Stimulated activated CD8-positive, alpha-beta memory T cell treated with anti-CD3 and anti-CD28 coated beads, Interleukin-12 subunit alpha, Interleukin-12 subunit beta, amount 100 ng/mL, for 1 hour (primary cell): Measurements from ENCODE around the gene TK2.
"Not testable (repeated sequence)": the region's sequence is repeated elsewhere in the genome, so short reads cannot be mapped to it uniquely, and the experiment has no call there.

ENCODE experiments used
- DNase-seq: peaks from one replicate; pipeline ENCODE4 v3.0.0-alpha.2; 2020; ENCODE audit warnings: low read depth

Gene TK2

GRCh38 chr16:66519482-66520373 is 30.2 kb downstream of the TK2 start:
- no peak for DNase-seq

DNA sequence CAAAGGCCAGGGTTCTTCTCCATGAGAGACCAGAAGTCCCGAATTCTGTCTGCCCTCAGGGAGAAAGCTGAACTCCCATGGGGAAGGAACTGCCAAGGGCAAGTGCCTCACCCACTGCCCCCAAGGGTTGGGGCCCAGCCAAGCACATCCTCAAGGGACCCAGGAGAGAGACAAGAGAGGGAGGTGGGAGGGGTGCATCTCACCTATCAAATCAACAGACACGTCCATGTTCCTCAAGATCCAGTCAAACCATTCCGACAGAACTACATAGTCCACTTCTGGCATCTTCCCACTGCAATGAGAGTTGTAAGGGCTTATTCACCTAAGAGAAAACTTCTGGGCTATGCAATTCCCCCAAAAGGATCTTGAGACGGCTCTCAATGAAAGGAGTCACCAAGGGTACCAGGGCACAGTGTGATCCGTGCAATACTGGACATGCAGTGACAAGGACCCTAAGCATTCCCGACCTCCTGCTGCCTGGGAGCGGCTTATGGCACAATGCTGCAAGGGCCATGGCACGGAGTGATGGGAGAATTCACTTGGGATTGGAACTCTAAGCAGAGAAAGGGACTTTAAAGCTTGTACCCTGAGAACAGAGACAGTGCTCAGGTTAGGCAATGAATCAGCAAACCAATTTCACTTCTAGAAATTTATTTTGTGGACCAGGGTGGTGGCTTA is 32.2 kb downstream of the TK2 start:
- DNase-seq = no peak

DNA sequence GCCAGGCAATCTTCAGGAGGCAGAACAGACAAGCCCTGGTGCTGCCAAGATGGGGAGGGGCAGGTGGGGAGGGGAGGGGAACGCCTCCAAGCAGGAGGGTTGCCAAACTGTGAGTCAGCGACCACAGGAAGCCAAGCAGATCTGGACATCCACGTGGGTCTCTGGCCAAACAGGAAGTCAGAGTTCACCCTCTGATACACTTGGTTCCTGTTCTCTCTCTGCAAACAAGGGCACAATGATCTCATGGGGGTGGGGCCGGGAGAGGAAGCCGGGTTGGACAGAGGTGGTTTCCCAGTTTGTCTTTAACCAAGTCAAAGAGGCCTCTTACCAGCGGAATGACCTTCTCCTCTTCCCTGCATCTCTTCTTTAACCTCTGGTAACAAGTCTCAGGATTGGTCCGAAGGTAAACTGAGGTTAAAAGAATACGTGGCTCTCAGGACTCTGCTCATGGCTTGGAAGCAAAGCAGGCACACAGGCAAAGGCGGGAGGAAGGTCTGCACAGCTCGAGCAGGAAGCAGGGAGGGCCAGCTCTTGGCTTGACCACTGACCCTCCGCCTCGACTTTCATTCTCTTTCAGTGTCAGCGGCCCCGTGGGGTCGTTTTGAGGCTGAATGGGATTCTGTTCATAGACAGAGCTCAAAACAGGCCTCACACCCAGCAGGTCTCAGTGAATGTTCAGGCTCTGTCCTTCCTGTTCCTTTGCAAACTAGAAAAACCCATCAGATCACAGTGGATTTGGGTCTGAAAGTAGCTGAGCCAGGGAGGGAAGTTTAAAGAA is 32.9 kb downstream of the TK2 start:
- DNase-seq = peak; percentile 62

GRCh38 chr16:66516509-66516807 is 33.5 kb downstream of the TK2 start:
- no peak for DNase-seq

DNA sequence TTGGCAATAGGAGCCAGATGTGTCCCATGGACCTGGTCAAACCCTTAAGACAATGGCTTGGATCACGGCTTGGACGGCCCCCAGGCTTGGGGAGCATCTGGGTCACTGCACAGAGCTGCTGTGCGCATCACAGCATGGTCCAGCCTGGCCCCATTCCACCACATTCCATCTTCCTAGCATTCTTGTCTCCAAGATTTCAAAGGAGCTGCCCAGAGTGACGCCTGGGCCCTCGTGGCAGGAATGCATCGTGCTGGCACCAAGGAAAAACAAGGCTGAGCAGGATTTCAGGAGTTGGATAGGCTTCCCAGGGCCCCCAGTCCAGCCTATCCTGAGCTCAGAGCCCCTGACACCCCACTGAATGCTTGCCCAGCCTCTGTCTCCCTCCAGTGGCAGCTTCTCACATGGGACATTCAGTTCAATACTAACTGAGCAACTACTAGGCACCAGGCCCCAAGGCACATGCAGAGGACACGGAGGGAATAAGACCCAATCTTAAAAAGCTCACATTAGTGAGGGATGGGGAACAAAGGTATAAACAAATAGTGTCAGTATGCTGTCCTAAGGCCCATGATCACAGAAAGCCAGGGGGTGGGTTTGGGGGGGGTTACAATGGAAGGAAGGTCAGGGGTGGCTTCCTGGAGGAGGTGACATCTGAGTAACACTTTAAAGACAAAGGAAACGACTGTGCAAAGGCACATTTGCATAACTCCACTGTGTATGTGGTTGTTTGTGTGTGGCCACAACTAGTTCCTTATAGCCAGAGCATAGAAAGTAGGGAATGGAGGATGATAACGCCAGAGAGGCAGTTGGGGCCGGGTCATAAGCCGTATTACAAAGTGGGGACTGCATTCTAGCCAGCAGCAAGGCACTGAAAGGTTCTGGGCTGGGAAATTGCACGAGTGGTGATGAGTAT is 34.1 kb downstream of the TK2 start:
- DNase-seq = no peak

DNA sequence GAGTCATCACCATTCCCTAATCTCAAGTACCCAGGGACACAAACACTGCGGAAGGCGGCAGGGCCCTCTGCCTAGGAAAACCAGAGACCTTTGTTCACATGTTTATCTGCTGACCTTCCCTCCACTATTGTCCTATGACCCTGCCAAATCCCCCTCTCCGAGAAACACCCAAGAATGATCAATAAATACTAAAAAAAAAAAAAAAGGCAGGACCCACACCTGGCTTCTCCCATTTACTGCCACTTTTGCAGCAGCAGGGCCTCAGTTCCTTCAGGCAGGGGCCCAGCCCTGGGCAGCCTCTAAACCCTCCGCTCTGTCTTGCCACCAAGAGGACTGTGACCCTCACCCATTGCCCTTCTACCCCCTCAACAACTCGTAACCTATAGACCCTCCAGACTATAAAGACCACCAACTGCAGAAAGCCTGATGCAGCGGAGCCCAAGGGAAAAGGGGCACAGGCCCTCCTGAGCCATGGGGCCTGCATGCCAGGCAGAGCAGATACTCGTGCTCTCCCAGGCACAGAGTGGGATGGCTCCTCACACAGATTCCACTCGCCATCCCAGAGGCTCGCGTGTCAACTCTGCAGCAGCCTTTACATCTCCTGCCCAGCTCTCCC is 34.8 kb downstream of the TK2 start:
- not testable (repeated sequence) for DNase-seq

GRCh38 chr16:66514391-66514790 is 35.5 kb downstream of the TK2 start:
- DNase-seq = not testable (repeated sequence)

DNA sequence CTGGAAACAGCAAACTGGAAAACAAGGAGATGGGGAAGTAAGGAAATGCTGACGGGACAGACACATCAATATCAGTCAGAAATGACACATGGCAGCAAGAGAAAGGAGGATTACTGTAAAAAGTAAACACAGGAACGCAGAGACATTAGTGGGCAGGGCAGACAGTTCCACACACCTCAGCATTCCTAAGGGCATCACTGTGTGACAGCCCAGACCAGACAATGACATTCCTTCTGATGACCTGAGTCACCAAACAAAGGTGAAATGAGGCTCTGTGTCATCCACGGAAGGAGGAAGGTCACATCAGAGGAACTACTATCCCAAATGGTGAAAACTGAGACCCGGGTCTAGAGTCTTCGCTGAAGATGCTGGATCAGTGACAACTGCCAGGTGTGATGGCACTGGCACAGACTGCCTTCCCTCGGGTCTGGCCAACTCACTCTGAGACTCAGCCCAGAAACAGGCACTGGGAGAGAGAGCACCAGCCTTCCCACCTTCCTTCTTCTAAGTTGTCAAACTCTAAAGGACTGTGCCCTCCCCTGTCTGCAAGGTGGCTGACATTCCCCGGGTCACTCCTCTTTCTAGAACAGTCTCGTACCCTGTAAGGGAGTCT is 36.7 kb downstream of the TK2 start:
- DNase-seq = no peak

GRCh38 chr16:66512272-66513110 is 37.4 kb downstream of the TK2 start:
- DNase-seq = no peak

GRCh38 chr16:66511602-66512271 is 38.2 kb downstream of the TK2 start:
- no peak for DNase-seq

- no peak for DNase-seq
Observed at GRCh38 chr16:66510711-66511601, 39.0 kb downstream of the TK2 start.

GRCh38 chr16:66510298-66510697 is 39.6 kb downstream of the TK2 start:
- no peak for DNase-seq

GRCh38 chr16:66509576-66509975 is 40.3 kb downstream of the TK2 start:
- DNase-seq = no peak

GRCh38 chr16:66508914-66509496 is 40.9 kb downstream of the TK2 start:
- DNase-seq = no peak

DNA sequence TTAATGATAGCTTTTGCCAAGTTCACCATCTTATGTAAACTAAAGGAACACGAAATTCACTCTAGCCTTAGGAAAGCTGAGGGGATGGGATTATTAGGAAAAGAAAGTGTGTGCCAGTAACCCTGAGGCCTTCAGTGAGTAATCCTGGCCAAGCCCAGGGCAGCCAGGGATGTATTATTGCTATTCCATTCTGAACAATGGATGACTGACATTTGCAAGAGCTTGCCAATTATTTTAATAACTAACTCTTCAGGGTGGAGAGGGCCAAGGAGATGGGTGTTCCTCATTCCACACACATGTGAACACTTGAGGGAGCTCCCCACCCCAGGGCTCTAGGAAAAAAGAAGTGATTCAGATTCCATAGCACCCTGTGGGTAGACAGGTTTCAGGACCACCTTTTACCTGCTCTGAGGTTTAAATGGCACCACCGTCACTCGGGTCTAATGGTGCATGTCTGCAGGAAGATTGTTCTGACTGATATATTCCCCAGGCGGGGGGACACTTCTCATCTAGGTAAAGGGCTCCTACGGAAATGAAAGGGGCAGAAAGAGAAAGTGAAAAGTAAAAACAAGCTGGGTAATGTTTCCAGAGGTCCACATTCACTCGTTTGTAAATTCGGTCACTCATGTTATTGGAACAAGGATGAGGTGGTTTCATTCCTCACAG is 41.5 kb downstream of the TK2 start:
- no peak for DNase-seq

DNA sequence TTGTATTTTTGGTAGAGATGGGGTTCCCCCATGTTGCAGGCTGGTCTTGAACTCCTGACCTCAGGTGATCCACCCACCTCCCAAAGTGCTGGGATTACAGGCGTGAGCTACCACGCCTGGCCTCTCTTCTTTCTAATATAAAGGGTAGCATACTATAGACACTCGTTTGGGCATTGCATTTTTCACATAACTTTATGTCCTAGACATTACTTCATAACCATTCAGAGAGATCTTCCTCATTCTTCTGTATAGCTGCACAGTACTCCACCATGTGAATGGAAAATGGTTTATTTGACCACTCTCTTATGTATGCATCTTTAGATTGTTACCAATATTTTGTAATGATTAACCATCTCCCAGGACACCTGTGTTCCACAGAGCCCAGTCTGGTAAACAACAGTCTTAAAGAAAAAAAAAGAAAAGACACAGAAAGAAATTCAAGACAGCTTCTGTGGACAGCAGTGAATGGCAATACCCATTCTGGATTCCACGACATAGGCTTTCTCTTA is 42.1 kb downstream of the TK2 start:
- no peak for DNase-seq

- no peak for DNase-seq
Observed at GRCh38 chr16:66503612-66504011, 46.3 kb downstream of the TK2 start.
